Measurements from ENCODE around the gene GNAQ.

The GNAQ gene

GRCh38 chr9:77843871-77844155 lies 187.8 kb downstream of the GNAQ start:
- Histone ChIP-seq H3K4me1 (ENCODE audit: control insufficient read depth, insufficient read depth, low read length) (no peaks in the 10 kb centered on the region), H3K27me3 (ENCODE audit: control insufficient read depth, insufficient read depth, low read length) (no peaks in the 10 kb centered on the region), H3K36me3 (ENCODE audit: control insufficient read depth, insufficient read depth, low read length) (no peaks in the 10 kb centered on the region), H3K9ac (ENCODE audit: low read depth, low read length) (no peak overlapping the region), H3K4me3 (ENCODE audit: low read depth, low read length) (no peak overlapping the region), H3K9me3 (ENCODE audit: control insufficient read depth, insufficient read depth, low read length) (no peaks in the 10 kb centered on the region), H3K27ac (ENCODE audit: low read depth, low read length) (no peak overlapping the region)

GRCh38 chr9:77843076-77843870 lies 188.3 kb downstream of the GNAQ start:
- Histone ChIP-seq H3K27ac (ENCODE audit: low read depth, low read length) (no peak overlapping the region), H3K9ac (ENCODE audit: low read depth, low read length) (no peak overlapping the region), H3K27me3 (ENCODE audit: control insufficient read depth, insufficient read depth, low read length) (no peaks in the 10 kb centered on the region), H3K36me3 (ENCODE audit: control insufficient read depth, insufficient read depth, low read length) (no peaks in the 10 kb centered on the region), H3K4me1 (ENCODE audit: control insufficient read depth, insufficient read depth, low read length) (no peaks in the 10 kb centered on the region), H3K9me3 (ENCODE audit: control insufficient read depth, insufficient read depth, low read length) (no peaks in the 10 kb centered on the region), H3K4me3 (ENCODE audit: low read depth, low read length) (no peak overlapping the region)

GRCh38 chr9:77841739-77842386 lies 189.7 kb downstream of the GNAQ start:
- H3K9ac ChIP-seq (ENCODE audit: low read depth, low read length): no peak overlapping the region
- no peaks in the 10 kb centered on the region for H3K27me3 ChIP-seq (ENCODE audit: control insufficient read depth, insufficient read depth, low read length)
- H3K9me3 ChIP-seq (ENCODE audit: control insufficient read depth, insufficient read depth, low read length): no peaks in the 10 kb centered on the region
- H3K4me3 ChIP-seq (ENCODE audit: low read depth, low read length): no peak overlapping the region
- H3K4me1 ChIP-seq (ENCODE audit: control insufficient read depth, insufficient read depth, low read length): no peaks in the 10 kb centered on the region
- H3K27ac ChIP-seq (ENCODE audit: low read depth, low read length): no peak overlapping the region
- no peaks in the 10 kb centered on the region for H3K36me3 ChIP-seq (ENCODE audit: control insufficient read depth, insufficient read depth, low read length)

- Histone ChIP-seq H3K27me3 (ENCODE audit: control insufficient read depth, insufficient read depth, low read length) (no peaks in the 10 kb centered on the region), H3K36me3 (ENCODE audit: control insufficient read depth, insufficient read depth, low read length) (no peaks in the 10 kb centered on the region), H3K27ac (ENCODE audit: low read depth, low read length) (no peak overlapping the region), H3K4me1 (ENCODE audit: control insufficient read depth, insufficient read depth, low read length) (no peaks in the 10 kb centered on the region), H3K9me3 (ENCODE audit: control insufficient read depth, insufficient read depth, low read length) (no peaks in the 10 kb centered on the region), H3K4me3 (ENCODE audit: low read depth, low read length) (no peak overlapping the region), H3K9ac (ENCODE audit: low read depth, low read length) (no peak overlapping the region)
Observed at GRCh38 chr9:77839459-77840140, 192.0 kb downstream of the GNAQ start.

GRCh38 chr9:77838986-77839385 lies 192.6 kb downstream of the GNAQ start:
- Histone ChIP-seq H3K27ac (ENCODE audit: low read depth, low read length) (no peak overlapping the region), H3K36me3 (ENCODE audit: control insufficient read depth, insufficient read depth, low read length) (no peaks in the 10 kb centered on the region), H3K27me3 (ENCODE audit: control insufficient read depth, insufficient read depth, low read length) (no peaks in the 10 kb centered on the region), H3K9ac (ENCODE audit: low read depth, low read length) (no peak overlapping the region), H3K4me3 (ENCODE audit: low read depth, low read length) (no peak overlapping the region), H3K9me3 (ENCODE audit: control insufficient read depth, insufficient read depth, low read length) (no peaks in the 10 kb centered on the region), H3K4me1 (ENCODE audit: control insufficient read depth, insufficient read depth, low read length) (no peaks in the 10 kb centered on the region)

- Histone ChIP-seq H3K9me3 (ENCODE audit: control insufficient read depth, insufficient read depth, low read length) (no peaks in the 10 kb centered on the region), H3K27ac (ENCODE audit: low read depth, low read length) (no peak overlapping the region), H3K4me1 (ENCODE audit: control insufficient read depth, insufficient read depth, low read length) (no peaks in the 10 kb centered on the region), H3K27me3 (ENCODE audit: control insufficient read depth, insufficient read depth, low read length) (no peaks in the 10 kb centered on the region), H3K9ac (ENCODE audit: low read depth, low read length) (no peak overlapping the region), H3K4me3 (ENCODE audit: low read depth, low read length) (no peak overlapping the region), H3K36me3 (ENCODE audit: control insufficient read depth, insufficient read depth, low read length) (no peaks in the 10 kb centered on the region)
Observed at GRCh38 chr9:77834898-77835488, 196.6 kb downstream of the GNAQ start.

- H3K4me3 ChIP-seq (ENCODE audit: low read depth, low read length): no peak overlapping the region
- no peak overlapping the region for H3K27ac ChIP-seq (ENCODE audit: low read depth, low read length)
- no peaks in the 10 kb centered on the region for H3K27me3 ChIP-seq (ENCODE audit: control insufficient read depth, insufficient read depth, low read length)
- no peaks in the 10 kb centered on the region for H3K4me1 ChIP-seq (ENCODE audit: control insufficient read depth, insufficient read depth, low read length)
- no peaks in the 10 kb centered on the region for H3K9me3 ChIP-seq (ENCODE audit: control insufficient read depth, insufficient read depth, low read length)
- H3K9ac ChIP-seq (ENCODE audit: low read depth, low read length): no peak overlapping the region
- H3K36me3 ChIP-seq (ENCODE audit: control insufficient read depth, insufficient read depth, low read length): no peaks in the 10 kb centered on the region
Observed at GRCh38 chr9:77833561-77834429, 197.8 kb downstream of the GNAQ start.

GRCh38 chr9:77832639-77833038 lies 199.0 kb downstream of the GNAQ start:
- Histone ChIP-seq H3K27me3 (ENCODE audit: control insufficient read depth, insufficient read depth, low read length) (no peaks in the 10 kb centered on the region), H3K9ac (ENCODE audit: low read depth, low read length) (no peak overlapping the region), H3K4me3 (ENCODE audit: low read depth, low read length) (no peak overlapping the region), H3K9me3 (ENCODE audit: control insufficient read depth, insufficient read depth, low read length) (no peaks in the 10 kb centered on the region), H3K27ac (ENCODE audit: low read depth, low read length) (no peak overlapping the region), H3K36me3 (ENCODE audit: control insufficient read depth, insufficient read depth, low read length) (no peaks in the 10 kb centered on the region), H3K4me1 (ENCODE audit: control insufficient read depth, insufficient read depth, low read length) (no peaks in the 10 kb centered on the region)

GRCh38 chr9:77831781-77832180 lies 199.8 kb downstream of the GNAQ start:
- H3K9me3 ChIP-seq (ENCODE audit: control insufficient read depth, insufficient read depth, low read length): no peaks in the 10 kb centered on the region
- no peak overlapping the region for H3K27ac ChIP-seq (ENCODE audit: low read depth, low read length)
- H3K27me3 ChIP-seq (ENCODE audit: control insufficient read depth, insufficient read depth, low read length): no peaks in the 10 kb centered on the region
- no peaks in the 10 kb centered on the region for H3K36me3 ChIP-seq (ENCODE audit: control insufficient read depth, insufficient read depth, low read length)
- no peaks in the 10 kb centered on the region for H3K4me1 ChIP-seq (ENCODE audit: control insufficient read depth, insufficient read depth, low read length)
- H3K4me3 ChIP-seq (ENCODE audit: low read depth, low read length): no peak overlapping the region
- H3K9ac ChIP-seq (ENCODE audit: low read depth, low read length): no peak overlapping the region

- H3K9me3 ChIP-seq (ENCODE audit: control insufficient read depth, insufficient read depth, low read length): no peaks in the 10 kb centered on the region
- no peaks in the 10 kb centered on the region for H3K4me1 ChIP-seq (ENCODE audit: control insufficient read depth, insufficient read depth, low read length)
- H3K27me3 ChIP-seq (ENCODE audit: control insufficient read depth, insufficient read depth, low read length): no peaks in the 10 kb centered on the region
- H3K36me3 ChIP-seq (ENCODE audit: control insufficient read depth, insufficient read depth, low read length): no peaks in the 10 kb centered on the region
- H3K4me3 ChIP-seq (ENCODE audit: low read depth, low read length): no peak overlapping the region
- H3K27ac ChIP-seq (ENCODE audit: low read depth, low read length): no peak overlapping the region
- H3K9ac ChIP-seq (ENCODE audit: low read depth, low read length): no peak overlapping the region
Observed at GRCh38 chr9:77830618-77831285, 200.9 kb downstream of the GNAQ start.
